WTC11 (cell line): ENCODE measurements around the gene KCNIP4. TPM values are rescaled to one million over a fixed set of nuclear protein-coding genes. Genes with fewer than 3 reads are reported as not detected.

Source experiments
- ATAC-seq: fragments of 200-7000 bp; cut with Tn5 transposase; 2 replicates; pipeline ENCODE4 v1.10.0; 2021; ENCODE audit warnings: mild to moderate bottlenecking, moderate library complexity
- CTCF ChIA-PET: fragments of 300-600 bp; sonication (Branson Sonifier 250); formaldehyde crosslinking; loops from one replicate; lab custom pipeline; 2021; ENCODE audit warnings: antibody characterized with exemption; lab: Charles Lee
- POLR2A ChIA-PET: fragments of 350-600 bp; sonication (Branson Sonifier 250); formaldehyde crosslinking; loops from one replicate; lab custom pipeline; 2021; ENCODE audit warnings: antibody characterized with exemption; lab: Charles Lee
- DNase-seq: peaks from one replicate; pipeline ENCODE4 v3.0.0; 2021; ENCODE audit warnings: low spot score
- H3K27ac Mint-ChIP-seq: 2 replicates; pipeline ENCODE4 v1.8.0; 2021; ENCODE audit warnings: mixed read lengths
- H3K27me3 Mint-ChIP-seq: 2 replicates; pipeline ENCODE4 v1.8.0; 2021; ENCODE audit warnings: low read depth, mild to moderate bottlenecking, moderate library complexity, mixed read lengths
- H3K36me3 Mint-ChIP-seq: 2 replicates; pipeline ENCODE4 v1.8.0; 2021; ENCODE audit warnings: mixed read lengths
- H3K4me1 Mint-ChIP-seq: 2 replicates; pipeline ENCODE4 v1.8.0; 2022; ENCODE audit warnings: mixed read lengths
- H3K4me3 Mint-ChIP-seq: 2 replicates; pipeline ENCODE4 v1.8.0; 2021; ENCODE audit warnings: mild to moderate bottlenecking, moderate library complexity, mixed read lengths
- H3K9me3 Mint-ChIP-seq: 2 replicates; pipeline ENCODE4 v1.8.0; 2021; ENCODE audit warnings: mixed read lengths
- ELF4 ChIP-seq: sonication (generic); formaldehyde crosslinking; IDR thresholded peaks from 2 replicates; pipeline ENCODE4 v1.8.1; 2022; ENCODE audit warnings: low read depth, mild to moderate bottlenecking, moderate library complexity, missing genetic modification reagents
- FOXK1 ChIP-seq: sonication (generic); formaldehyde crosslinking; IDR thresholded peaks from 2 replicates; pipeline ENCODE4 v1.8.0; 2022; ENCODE audit warnings: mild to moderate bottlenecking, moderate library complexity, missing genetic modification reagents
- HMGA2 ChIP-seq: fragments of 250-450 bp; sonication (Bioruptor Pico); IDR thresholded peaks from 2 replicates; pipeline ENCODE4 v1.4.0; 2021; ENCODE audit warnings: mild to moderate bottlenecking, moderate library complexity
- JAZF1 ChIP-seq: fragments of 250-450 bp; sonication (Bioruptor Pico); IDR thresholded peaks from 2 replicates; pipeline ENCODE4 v1.9.0; 2021; ENCODE audit warnings: moderate library complexity, mild to moderate bottlenecking, inconsistent platforms
- RORB ChIP-seq: fragments of 250-450 bp; sonication (Bioruptor Pico); IDR thresholded peaks from 2 replicates; pipeline ENCODE4 v1.9.0; 2021; ENCODE audit warnings: mild to moderate bottlenecking
- SMAD4 ChIP-seq: sonication (generic); formaldehyde crosslinking; IDR thresholded peaks from 2 replicates; pipeline ENCODE4 v1.8.0; 2022; ENCODE audit warnings: mild to moderate bottlenecking, missing genetic modification reagents
- TCF7 ChIP-seq: sonication (generic); formaldehyde crosslinking; IDR thresholded peaks from 2 replicates; pipeline ENCODE4 v1.8.0; 2022; ENCODE audit warnings: mild to moderate bottlenecking, low read depth, missing genetic modification reagents, moderate library complexity
- TEAD4 ChIP-seq: sonication (generic); formaldehyde crosslinking; IDR thresholded peaks from 2 replicates; pipeline ENCODE4 v1.8.0; 2022; ENCODE audit warnings: mild to moderate bottlenecking, missing genetic modification reagents
- TP53 ChIP-seq: sonication (generic); formaldehyde crosslinking; IDR thresholded peaks from 2 replicates; pipeline ENCODE4 v1.8.1; 2023; ENCODE audit warnings: mild to moderate bottlenecking, missing genetic modification reagents
- ZNF121 ChIP-seq: sonication (generic); formaldehyde crosslinking; IDR thresholded peaks from 2 replicates; pipeline ENCODE4 v1.8.0; 2023; ENCODE audit warnings: missing genetic modification reagents
- total RNA-seq: library from RNA; stranded (reverse); gene quantifications from 3 replicates; pipeline ENCODE4 v1.2.3, GENCODE V29; 2021
- TF ChIP-seq, protein P1 (sequence below): sonication (generic); formaldehyde crosslinking; IDR thresholded peaks from 2 replicates; pipeline ENCODE4 v1.8.1; 2022; ENCODE audit warnings: low read depth, mild to moderate bottlenecking, moderate library complexity, missing genetic modification reagents, borderline replicate concordance
- TF ChIP-seq, protein P2 (sequence below): sonication (generic); formaldehyde crosslinking; IDR thresholded peaks from 2 replicates; pipeline ENCODE4 v1.8.1; 2022; ENCODE audit warnings: low read depth, missing genetic modification reagents, borderline replicate concordance
- TF ChIP-seq, protein P3 (sequence below): fragments of 250-450 bp; sonication (Bioruptor Pico); conservative IDR thresholded peaks from 2 replicates; pipeline ENCODE4 v1.9.0; 2021; ENCODE audit warnings: mild to moderate bottlenecking
- TF ChIP-seq, protein P4 (sequence below): sonication (generic); formaldehyde crosslinking; IDR thresholded peaks from 2 replicates; pipeline ENCODE4 v1.8.0; 2022; ENCODE audit warnings: mild to moderate bottlenecking, missing genetic modification reagents
- TF ChIP-seq, protein P5 (sequence below): sonication (generic); formaldehyde crosslinking; IDR thresholded peaks from 2 replicates; pipeline ENCODE4 v1.8.0; 2023; ENCODE audit warnings: missing genetic modification reagents, mild to moderate bottlenecking, borderline replicate concordance
- TF ChIP-seq, protein P6 (sequence below): sonication (generic); formaldehyde crosslinking; IDR thresholded peaks from 2 replicates; pipeline ENCODE4 v1.8.1; 2023; ENCODE audit warnings: mild to moderate bottlenecking, missing genetic modification reagents
- TF ChIP-seq, protein P7 (sequence below): sonication (generic); formaldehyde crosslinking; IDR thresholded peaks from 2 replicates; pipeline ENCODE4 v1.8.0; 2023; ENCODE audit warnings: missing genetic modification reagents
- TF ChIP-seq, protein P8 (sequence below): fragments of 250-450 bp; sonication (Bioruptor Pico); IDR thresholded peaks from 2 replicates; pipeline ENCODE4 v2.1.2; 2022; ENCODE audit warnings: mild to moderate bottlenecking, moderate library complexity

Gene KCNIP4
- total RNA-seq, 1 experiment from 2014 or later = not detected

DNA sequence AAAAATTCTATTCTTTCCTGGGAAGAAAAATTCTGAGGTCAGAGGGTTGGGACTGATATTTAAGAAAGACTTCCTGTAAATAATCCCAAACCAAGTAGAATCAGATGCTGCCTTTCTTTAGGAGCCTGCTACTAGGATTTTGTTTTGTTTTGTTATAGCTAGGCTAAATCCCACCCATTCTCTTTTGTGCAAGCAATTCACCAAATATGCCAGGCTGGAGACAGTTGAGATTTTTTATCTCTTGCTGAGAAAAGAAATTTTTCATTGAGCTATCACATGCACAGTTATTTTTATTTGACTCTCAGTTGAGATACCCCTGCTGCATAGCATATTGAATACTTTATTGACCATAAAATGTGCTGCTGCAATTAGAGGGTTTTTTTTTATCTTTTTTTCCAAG is 196.0 kb downstream of the KCNIP4 start:
- ATAC-seq (no peak; the same call in 1 of the 2 replicates), DNase-seq (no peak)
- TF ChIP-seq, protein P1, sequence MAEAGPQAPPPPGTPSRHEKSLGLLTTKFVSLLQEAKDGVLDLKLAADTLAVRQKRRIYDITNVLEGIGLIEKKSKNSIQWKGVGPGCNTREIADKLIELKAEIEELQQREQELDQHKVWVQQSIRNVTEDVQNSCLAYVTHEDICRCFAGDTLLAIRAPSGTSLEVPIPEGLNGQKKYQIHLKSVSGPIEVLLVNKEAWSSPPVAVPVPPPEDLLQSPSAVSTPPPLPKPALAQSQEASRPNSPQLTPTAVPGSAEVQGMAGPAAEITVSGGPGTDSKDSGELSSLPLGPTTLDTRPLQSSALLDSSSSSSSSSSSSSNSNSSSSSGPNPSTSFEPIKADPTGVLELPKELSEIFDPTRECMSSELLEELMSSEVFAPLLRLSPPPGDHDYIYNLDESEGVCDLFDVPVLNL = no peak
- no peak for TF ChIP-seq TEAD4 (CRISPR knock-in tag)
- no peak for TF ChIP-seq TCF7 (CRISPR knock-in tag)
- TF ChIP-seq, protein P2, sequence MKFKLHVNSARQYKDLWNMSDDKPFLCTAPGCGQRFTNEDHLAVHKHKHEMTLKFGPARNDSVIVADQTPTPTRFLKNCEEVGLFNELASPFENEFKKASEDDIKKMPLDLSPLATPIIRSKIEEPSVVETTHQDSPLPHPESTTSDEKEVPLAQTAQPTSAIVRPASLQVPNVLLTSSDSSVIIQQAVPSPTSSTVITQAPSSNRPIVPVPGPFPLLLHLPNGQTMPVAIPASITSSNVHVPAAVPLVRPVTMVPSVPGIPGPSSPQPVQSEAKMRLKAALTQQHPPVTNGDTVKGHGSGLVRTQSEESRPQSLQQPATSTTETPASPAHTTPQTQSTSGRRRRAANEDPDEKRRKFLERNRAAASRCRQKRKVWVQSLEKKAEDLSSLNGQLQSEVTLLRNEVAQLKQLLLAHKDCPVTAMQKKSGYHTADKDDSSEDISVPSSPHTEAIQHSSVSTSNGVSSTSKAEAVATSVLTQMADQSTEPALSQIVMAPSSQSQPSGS = no peak
- no peak for TF ChIP-seq SMAD4 (CRISPR knock-in tag)
- TF ChIP-seq HMGA2 (CRISPR knock-in tag) = no peak
- TF ChIP-seq, protein P3, sequence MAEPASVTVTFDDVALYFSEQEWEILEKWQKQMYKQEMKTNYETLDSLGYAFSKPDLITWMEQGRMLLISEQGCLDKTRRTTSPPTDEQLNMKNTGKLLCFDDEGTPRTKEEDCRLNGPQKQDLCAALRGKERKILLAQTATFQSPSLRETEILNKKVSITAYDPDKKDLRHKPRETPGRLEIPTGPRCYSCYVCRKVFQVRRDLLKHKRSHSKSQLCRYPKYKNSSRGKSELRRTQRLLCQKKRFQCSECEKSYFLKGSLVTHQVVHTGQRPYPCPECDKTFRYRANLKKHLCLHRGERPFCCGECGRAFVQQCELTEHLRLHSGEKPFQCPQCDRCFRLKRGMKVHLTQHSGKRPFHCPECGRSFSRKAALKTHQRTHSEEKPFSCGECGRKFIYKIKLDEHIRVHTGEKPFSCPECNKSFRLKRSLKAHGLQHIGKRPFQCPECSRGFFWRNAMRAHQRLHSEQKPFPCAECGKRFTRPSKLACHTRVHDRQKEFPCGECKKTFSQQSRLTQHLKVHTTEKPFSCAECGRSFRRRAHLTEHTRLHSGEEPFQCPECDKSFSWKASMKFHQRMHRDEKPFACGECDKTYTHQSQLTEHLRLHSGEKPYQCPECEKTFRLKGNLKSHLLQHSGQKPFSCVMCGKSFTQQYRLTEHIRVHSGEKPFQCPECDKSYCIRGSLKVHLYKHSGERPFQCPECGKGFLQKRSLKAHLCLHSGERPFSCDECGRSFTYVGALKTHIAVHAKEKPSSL (CRISPR knock-in tag) = no peak
- TF ChIP-seq ELF4 (CRISPR knock-in tag) = no peak
- TF ChIP-seq, protein P4, sequence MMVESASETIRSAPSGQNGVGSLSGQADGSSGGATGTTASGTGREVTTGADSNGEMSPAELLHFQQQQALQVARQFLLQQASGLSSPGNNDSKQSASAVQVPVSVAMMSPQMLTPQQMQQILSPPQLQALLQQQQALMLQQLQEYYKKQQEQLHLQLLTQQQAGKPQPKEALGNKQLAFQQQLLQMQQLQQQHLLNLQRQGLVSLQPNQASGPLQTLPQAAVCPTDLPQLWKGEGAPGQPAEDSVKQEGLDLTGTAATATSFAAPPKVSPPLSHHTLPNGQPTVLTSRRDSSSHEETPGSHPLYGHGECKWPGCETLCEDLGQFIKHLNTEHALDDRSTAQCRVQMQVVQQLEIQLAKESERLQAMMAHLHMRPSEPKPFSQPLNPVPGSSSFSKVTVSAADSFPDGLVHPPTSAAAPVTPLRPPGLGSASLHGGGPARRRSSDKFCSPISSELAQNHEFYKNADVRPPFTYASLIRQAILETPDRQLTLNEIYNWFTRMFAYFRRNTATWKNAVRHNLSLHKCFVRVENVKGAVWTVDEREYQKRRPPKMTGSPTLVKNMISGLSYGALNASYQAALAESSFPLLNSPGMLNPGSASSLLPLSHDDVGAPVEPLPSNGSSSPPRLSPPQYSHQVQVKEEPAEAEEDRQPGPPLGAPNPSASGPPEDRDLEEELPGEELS (CRISPR knock-in tag) = no peak
- TF ChIP-seq, protein P5, sequence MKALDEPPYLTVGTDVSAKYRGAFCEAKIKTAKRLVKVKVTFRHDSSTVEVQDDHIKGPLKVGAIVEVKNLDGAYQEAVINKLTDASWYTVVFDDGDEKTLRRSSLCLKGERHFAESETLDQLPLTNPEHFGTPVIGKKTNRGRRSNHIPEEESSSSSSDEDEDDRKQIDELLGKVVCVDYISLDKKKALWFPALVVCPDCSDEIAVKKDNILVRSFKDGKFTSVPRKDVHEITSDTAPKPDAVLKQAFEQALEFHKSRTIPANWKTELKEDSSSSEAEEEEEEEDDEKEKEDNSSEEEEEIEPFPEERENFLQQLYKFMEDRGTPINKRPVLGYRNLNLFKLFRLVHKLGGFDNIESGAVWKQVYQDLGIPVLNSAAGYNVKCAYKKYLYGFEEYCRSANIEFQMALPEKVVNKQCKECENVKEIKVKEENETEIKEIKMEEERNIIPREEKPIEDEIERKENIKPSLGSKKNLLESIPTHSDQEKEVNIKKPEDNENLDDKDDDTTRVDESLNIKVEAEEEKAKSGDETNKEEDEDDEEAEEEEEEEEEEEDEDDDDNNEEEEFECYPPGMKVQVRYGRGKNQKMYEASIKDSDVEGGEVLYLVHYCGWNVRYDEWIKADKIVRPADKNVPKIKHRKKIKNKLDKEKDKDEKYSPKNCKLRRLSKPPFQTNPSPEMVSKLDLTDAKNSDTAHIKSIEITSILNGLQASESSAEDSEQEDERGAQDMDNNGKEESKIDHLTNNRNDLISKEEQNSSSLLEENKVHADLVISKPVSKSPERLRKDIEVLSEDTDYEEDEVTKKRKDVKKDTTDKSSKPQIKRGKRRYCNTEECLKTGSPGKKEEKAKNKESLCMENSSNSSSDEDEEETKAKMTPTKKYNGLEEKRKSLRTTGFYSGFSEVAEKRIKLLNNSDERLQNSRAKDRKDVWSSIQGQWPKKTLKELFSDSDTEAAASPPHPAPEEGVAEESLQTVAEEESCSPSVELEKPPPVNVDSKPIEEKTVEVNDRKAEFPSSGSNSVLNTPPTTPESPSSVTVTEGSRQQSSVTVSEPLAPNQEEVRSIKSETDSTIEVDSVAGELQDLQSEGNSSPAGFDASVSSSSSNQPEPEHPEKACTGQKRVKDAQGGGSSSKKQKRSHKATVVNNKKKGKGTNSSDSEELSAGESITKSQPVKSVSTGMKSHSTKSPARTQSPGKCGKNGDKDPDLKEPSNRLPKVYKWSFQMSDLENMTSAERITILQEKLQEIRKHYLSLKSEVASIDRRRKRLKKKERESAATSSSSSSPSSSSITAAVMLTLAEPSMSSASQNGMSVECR (CRISPR knock-in tag) = no peak
- TF ChIP-seq, protein P6, sequence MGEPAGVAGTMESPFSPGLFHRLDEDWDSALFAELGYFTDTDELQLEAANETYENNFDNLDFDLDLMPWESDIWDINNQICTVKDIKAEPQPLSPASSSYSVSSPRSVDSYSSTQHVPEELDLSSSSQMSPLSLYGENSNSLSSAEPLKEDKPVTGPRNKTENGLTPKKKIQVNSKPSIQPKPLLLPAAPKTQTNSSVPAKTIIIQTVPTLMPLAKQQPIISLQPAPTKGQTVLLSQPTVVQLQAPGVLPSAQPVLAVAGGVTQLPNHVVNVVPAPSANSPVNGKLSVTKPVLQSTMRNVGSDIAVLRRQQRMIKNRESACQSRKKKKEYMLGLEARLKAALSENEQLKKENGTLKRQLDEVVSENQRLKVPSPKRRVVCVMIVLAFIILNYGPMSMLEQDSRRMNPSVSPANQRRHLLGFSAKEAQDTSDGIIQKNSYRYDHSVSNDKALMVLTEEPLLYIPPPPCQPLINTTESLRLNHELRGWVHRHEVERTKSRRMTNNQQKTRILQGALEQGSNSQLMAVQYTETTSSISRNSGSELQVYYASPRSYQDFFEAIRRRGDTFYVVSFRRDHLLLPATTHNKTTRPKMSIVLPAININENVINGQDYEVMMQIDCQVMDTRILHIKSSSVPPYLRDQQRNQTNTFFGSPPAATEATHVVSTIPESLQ = no peak
- TF ChIP-seq TP53 (CRISPR knock-in tag) = no peak
- no peak for TF ChIP-seq RORB (CRISPR knock-in tag)
- no peak for TF ChIP-seq FOXK1
- TF ChIP-seq, protein P7, sequence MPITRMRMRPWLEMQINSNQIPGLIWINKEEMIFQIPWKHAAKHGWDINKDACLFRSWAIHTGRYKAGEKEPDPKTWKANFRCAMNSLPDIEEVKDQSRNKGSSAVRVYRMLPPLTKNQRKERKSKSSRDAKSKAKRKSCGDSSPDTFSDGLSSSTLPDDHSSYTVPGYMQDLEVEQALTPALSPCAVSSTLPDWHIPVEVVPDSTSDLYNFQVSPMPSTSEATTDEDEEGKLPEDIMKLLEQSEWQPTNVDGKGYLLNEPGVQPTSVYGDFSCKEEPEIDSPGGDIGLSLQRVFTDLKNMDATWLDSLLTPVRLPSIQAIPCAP (CRISPR knock-in tag) = no peak
- no peak for TF ChIP-seq ZNF121 (CRISPR knock-in tag)
- TF ChIP-seq, protein P8, sequence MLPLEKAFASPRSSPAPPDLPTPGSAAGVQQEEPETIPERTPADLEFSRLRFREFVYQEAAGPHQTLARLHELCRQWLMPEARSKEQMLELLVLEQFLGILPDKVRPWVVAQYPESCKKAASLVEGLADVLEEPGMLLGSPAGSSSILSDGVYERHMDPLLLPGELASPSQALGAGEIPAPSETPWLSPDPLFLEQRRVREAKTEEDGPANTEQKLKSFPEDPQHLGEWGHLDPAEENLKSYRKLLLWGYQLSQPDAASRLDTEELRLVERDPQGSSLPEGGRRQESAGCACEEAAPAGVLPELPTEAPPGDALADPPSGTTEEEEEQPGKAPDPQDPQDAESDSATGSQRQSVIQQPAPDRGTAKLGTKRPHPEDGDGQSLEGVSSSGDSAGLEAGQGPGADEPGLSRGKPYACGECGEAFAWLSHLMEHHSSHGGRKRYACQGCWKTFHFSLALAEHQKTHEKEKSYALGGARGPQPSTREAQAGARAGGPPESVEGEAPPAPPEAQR (CRISPR knock-in tag) = no peak
- no peak for TF ChIP-seq JAZF1 (CRISPR knock-in tag)
- POLR2A ChIA-PET = no interaction called here
- peaks cover 23% of the 10 kb centered on the region for H3K4me1 Mint-ChIP-seq
- no peak overlapping the region for H3K27ac Mint-ChIP-seq
- CTCF ChIA-PET = interaction anchor here (0.6 to 1.8 kb wide), 2 partner anchors 15 to 1357 kb away, joined by 3 to 6 read pairs; no protein-coding TSS in a partner anchor
- H3K36me3 Mint-ChIP-seq = no peaks in the 10 kb centered on the region
- H3K4me3 Mint-ChIP-seq = no peak overlapping the region
- H3K27me3 Mint-ChIP-seq = no peaks in the 10 kb centered on the region
- H3K9me3 Mint-ChIP-seq = no peaks in the 10 kb centered on the region
